GM18511 (cell line): ENCODE data around the gene MIA.
A peak's percentile ranks its signal among the peaks of the same experiment; 100 is the strongest.
"Not testable (repeated sequence)": the region's sequence is repeated elsewhere in the genome, so short reads cannot be mapped to it uniquely, and the experiment has no call there.

ENCODE experiments used
- ATAC-seq: cut with Tn5 transposase; IDR thresholded peaks from one replicate; pipeline ENCODE4 v1.9.1; 2021; ENCODE audit warnings: mild to moderate bottlenecking, moderate library complexity; ENCODE audit not compliant: unreplicated experiment

The MIA gene

DNA sequence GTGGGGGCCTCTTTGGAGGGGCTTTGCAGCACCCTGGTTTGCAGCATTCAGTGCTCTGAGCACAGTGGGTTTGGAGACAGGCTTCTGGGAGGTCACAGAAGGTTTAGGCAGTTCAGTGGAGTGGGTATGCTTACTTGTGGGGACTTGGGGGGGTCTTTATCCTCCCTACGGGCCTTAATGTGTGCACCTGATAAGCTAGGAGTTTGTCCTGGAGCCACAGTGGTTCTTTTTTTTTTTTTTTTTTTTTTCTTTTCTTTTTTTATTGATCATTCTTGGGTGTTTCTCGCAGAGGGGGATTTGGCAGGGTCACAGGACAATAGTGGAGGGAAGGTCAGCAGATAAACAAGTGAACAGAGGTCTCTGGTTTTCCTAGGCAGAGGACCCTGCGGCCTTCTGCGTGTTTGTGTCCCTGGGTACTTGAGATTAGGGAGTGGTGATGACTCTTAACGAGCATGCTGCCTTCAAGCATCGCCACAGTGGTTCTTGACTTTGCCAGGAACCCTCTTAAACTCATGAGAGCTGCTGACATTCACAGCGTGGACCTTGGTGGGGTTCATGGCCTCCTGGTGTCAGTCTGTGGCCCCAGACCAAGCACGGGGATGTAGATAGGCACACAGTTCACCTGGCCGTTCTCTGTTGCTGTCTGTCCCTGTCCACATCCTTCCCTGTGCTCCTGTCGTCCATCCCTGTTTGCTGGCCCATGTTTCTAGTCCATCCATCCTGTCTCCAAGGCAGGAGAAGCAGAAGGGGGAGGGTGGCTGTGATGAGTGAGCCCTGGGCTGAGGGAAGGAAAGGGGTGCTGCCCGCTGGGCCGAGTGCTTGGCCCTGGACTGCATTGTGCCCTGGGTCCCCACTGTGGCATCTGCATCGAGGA lies 26.3 kb downstream of the MIA start:
- ATAC-seq: no peak

- no peak for ATAC-seq
Observed at GRCh38 chr19:40802300-40803169, 27.2 kb downstream of the MIA start.

- no peak for ATAC-seq
Observed at GRCh38 chr19:40803170-40803856, 28.0 kb downstream of the MIA start.

GRCh38 chr19:40803857-40804782 lies 28.8 kb downstream of the MIA start:
- ATAC-seq: peak; percentile 59

DNA sequence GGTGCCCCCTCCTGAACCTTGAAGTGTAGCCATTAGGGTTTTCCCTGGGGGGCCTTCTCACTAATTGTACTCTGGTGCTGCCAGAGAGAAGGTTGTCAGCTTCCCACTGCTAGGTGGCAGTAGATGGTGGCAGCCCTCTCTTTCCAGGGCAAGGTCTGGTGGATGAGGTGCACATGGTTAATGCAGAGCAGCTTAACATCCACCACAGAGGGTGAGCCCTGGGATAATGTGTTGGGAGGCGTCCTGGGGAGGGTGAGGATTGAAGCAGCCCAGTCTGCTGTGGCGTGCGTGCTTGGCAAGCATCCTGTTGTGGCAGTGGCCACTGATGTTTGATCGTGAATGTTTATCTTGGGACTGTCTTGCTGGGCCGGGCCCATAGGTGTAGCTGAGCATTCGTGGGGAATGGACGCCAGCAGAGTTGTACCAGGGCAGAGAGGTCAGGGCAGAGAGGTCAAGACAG lies 29.5 kb downstream of the MIA start:
- no peak for ATAC-seq

GRCh38 chr19:40805258-40805868 lies 30.0 kb downstream of the MIA start:
- no peak for ATAC-seq

GRCh38 chr19:40806423-40807146 lies 31.3 kb downstream of the MIA start:
- peak; percentile 40 for ATAC-seq

DNA sequence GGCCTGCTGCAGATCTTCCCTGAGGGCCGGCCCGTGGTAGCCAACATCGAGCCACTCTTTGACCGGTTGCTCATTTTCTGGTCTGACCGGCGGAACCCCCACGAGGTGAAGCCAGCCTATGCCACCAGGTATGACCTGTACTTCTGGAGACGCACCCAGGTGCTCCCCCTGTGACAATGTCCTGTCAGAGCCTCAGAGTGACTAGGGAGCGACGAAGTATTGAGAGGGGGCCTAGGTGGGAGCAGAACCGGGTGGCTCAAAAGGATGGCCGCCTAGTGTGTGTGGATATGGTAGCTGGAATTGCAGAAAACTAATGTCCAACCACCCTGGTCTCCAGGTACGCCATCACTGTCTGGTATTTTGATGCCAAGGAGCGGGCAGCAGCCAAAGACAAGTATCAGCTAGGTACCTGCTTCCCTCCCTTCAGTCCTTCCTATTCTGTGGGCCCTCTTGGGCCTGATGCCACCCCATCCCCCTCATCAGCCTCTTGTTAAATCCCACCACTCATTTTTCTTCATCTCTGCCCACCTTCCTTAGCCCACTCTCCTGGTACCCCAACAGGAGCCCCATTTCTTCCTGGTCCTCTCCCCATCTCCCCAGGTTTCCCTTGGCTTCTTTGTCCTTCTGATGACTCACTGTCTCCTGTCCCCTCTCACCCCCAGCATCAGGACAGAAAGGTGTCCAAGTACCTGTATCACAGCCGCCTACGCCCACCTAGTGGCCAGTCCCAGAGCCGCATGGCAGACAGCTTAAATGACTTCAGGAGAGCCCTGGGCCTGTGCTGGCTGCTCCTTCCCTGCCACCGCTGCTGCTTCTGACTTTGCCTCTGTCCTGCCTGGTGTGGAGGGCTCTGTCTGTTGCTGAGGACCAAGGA lies 32.1 kb downstream of the MIA start:
- ATAC-seq: no peak

DNA sequence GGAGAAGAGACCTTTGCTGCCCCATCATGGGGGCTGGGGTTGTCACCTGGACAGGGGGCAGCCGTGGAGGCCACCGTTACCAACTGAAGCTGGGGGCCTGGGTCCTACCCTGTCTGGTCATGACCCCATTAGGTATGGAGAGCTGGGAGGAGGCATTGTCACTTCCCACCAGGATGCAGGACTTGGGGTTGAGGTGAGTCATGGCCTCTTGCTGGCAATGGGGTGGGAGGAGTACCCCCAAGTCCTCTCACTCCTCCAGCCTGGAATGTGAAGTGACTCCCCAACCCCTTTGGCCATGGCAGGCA lies 32.7 kb downstream of the MIA start:
- ATAC-seq: no peak

GRCh38 chr19:40808497-40808896 lies 33.2 kb downstream of the MIA start:
- no peak for ATAC-seq

GRCh38 chr19:40809358-40810086 lies 34.2 kb downstream of the MIA start:
- ATAC-seq: no peak

- no peak for ATAC-seq
Observed at GRCh38 chr19:40810160-40810559, 34.8 kb downstream of the MIA start.

- peak; percentile 80 for ATAC-seq
Observed at GRCh38 chr19:40810649-40811408, 35.5 kb downstream of the MIA start.

- no peak for ATAC-seq
Observed at GRCh38 chr19:40811478-40812341, 36.4 kb downstream of the MIA start.

DNA sequence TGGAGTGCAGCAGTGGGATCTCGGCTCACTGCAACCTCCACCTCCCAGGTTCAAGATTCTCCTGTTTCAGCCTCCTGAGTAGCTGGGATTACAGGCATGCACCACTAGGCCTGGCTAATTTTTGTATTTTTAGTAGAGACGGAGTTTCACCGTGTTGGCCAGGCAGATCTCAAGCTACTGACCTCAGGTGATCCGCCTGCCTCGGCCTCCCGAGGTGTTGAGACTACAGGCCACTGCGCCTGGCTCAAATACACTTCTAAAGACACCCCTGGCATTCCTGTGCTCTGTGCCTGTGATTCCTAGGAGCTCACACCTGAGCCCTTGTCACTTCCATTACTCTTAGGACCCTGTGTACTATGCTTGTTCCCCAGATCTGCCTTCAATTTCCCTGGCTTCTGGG lies 37.2 kb downstream of the MIA start:
- not testable (repeated sequence) for ATAC-seq

- no peak for ATAC-seq
Observed at GRCh38 chr19:40813182-40813581, 37.9 kb downstream of the MIA start.
